GM21528 (cell line): ENCODE data around the gene RFT1.
"Not testable (repeated sequence)": the region's sequence is repeated elsewhere in the genome, so short reads cannot be mapped to it uniquely, and the experiment has no call there.

ENCODE experiments used
- ATAC-seq: cut with Tn5 transposase; IDR thresholded peaks from one replicate; pipeline ENCODE4 v1.9.1; 2021; ENCODE audit warnings: mild to moderate bottlenecking, moderate library complexity; ENCODE audit not compliant: unreplicated experiment, low FRiP score

RFT1 gene

DNA sequence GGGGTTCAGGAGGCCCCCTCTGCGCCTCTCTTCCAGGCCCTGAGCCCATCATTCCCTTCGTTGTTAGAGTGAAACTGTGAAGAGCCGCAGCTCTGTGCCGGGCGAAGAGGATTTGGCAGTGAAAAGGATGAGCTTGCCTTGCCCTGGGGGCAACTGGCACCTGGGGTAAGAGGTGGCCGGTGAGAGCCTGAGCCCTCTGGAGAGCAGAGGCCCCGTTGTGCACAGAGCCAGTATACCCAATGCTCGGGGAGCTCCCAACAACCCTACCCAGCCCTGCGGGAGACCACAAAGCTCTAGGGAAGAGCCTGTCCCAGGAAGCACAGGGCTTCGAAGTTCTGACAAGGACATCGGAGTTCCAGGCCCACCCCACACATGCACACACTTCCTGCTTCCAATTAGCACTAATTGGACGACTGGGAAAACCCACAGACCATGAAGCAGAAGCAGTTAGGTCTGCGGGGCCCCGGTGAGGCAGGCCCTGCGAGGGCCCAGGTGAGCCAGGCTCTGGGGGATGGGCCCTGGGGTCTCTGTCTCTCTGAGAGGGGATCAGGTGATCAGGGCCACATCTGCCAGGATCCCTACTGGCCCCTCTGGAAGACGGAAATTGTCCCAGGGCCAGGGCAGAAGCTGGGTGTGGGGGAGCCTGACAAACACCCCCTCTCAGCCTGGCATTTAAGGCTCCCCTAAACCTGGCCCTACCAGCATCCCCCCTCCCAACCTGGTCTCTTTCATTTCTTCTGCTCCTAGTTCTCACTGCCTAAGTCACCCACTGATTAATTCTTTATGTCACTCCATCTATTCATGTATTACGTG is 56.5 kb downstream of the RFT1 start:
- no peak for ATAC-seq

GRCh38 chr3:53072653-53073552 is 57.3 kb downstream of the RFT1 start:
- peak; percentile 82 for ATAC-seq

- ATAC-seq, result no peak
Observed at GRCh38 chr3:53071882-53072431, 58.3 kb downstream of the RFT1 start.

- no peak for ATAC-seq
Observed at GRCh38 chr3:53069422-53070068, 60.7 kb downstream of the RFT1 start.

- ATAC-seq, result no peak
Observed at GRCh38 chr3:53068176-53068575, 62.1 kb downstream of the RFT1 start.

- ATAC-seq, result no peak
Observed at GRCh38 chr3:53067567-53067966, 62.7 kb downstream of the RFT1 start.

DNA sequence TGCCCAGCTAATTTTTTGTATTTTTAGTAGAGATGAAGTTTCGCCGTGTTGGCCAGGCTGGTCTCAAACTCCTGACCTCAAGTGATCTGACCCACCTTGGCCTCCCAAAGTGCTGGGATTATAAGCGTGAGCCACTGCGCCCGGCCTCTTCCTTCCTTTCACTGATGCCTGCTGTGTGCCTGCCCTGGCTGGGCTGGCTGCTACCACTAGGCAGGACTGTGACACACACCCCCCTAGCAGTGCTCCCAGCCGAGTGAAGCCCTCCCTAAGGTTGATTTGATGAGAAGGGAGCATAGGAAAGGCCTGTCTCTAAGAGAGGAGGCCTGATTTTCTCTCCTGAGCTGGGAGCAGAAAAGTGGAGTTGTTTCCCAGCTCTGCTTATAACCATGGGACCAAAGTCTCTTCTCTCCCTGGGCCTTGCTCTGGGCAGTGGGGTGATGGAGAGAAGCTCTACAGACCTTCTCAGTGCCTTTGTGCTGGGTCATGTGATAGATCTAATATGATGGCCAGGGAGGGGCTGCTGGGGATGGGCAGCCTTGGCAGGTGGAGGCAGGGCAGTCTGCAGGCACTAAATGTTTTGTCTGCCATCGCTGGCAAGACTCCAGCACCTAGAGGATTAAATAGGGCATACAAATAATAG is 64.3 kb downstream of the RFT1 start:
- ATAC-seq, result no peak

- no peak for ATAC-seq
Observed at GRCh38 chr3:53062905-53063304, 67.3 kb downstream of the RFT1 start.

DNA sequence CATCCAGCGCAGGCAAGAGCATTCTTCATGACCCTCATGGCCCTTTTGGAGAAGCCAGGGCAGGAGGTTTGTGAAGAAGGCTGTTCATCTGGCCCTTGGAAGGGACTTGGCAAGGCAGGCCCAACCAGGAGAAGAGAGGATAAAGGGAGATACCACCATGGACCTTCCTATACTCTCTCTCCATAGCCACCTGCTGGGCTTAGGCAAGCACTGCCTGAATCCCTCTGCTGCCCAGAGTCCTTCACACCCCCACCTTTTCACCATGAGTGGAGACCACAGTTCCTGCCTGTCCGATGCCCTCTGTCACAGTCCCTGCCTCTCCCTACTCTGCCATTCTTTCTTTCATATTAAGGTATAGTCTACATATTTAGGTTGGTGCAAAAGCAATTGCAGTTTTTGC is 73.8 kb downstream of the RFT1 start:
- no peak for ATAC-seq

- ATAC-seq, result not testable (repeated sequence)
Observed at GRCh38 chr3:53054233-53054632, 76.0 kb downstream of the RFT1 start.

GRCh38 chr3:53051929-53052328 is 78.3 kb downstream of the RFT1 start:
- ATAC-seq, result no peak

DNA sequence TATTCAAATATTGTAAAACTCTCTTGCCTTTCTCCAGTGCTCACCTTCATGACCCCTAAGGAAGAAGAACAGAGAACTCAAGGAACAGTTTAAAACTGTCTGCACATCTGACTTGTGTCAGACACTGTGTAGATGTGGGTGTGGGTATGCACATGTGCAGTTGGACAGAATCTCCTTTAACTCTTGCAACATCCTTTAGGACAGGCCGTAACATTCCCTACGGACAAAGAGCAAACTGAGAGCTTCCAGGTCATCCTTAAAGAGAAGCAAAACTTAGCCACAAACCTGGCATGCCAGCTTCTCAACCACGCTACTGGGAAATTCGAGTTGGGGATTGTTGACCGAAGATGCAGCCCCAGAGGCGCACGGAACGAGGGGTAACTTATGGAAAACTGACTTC is 80.2 kb downstream of the RFT1 start:
- ATAC-seq, result no peak

GRCh38 chr3:53046171-53047170 is 83.8 kb downstream of the RFT1 start:
- ATAC-seq, result peak; percentile 39

- peak; percentile 64 for ATAC-seq
Observed at GRCh38 chr3:53045518-53046170, 84.6 kb downstream of the RFT1 start, which contains the start of gene SFMBT1. SFMBT1 (minus strand) TSS chr3:53046073; CDS start chr3:52969128, 76,945 bp downstream.

DNA sequence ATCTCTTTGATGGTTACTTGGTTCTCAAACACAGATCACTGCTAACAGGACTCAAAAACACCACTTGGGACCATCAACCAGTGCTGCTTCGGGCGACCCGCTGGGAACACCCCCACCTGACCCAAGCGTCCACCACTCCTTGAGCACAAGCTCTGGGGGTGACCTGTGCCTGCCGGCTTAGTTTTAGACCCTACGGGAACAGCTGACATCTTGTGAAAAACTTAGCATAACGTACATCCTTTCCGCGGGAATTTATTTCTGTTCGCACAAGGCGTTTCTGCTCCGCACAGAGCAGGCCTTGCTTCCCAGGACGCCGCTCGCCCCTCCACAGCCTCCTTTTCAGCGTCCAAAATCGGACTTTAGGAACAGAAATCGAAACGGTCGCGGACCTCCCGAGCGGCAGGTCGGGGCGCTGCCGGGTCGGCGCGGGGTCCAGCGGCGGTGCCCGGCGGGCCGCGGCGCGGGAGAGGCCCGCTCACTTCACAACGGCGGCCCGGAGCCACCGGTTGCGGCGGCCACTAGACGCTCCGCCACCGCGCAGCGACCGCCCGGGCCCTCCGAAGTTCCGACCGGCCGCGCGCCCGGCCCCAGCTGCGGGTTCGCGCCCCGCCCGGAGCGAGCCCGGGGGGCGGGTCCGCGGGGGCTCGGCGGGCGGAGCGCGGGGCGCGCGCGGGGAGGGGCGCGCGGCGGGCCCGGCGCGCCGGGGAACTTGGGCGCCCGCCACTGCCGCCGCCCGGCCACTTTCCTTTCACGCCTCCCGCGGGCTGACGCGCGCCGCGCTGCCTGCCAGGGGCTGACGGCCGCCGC is 85.3 kb downstream of the RFT1 start:
- peak; percentile 4 for ATAC-seq

- ATAC-seq, result no peak
Observed at GRCh38 chr3:53044371-53044710, 85.9 kb downstream of the RFT1 start.

GRCh38 chr3:53043738-53044137 is 86.5 kb downstream of the RFT1 start:
- no peak for ATAC-seq

DNA sequence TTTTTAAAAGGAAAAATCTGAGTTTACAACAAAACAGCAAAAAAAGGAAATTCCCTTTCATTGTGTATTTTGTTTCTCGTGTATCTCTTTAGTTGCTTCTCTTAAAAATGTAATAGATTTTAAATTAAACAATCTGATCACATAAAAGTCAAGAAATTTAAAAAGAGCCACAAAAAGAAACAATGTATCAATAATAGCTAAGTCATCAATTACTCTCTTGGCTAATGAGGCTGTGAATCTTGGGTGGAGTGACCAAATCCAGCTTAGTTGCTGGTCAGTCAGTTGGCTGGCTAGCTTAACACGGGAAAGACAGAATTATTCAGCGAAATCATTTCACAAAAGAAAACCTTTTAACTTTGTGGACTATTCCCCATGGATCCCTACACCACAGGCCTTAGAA is 87.6 kb downstream of the RFT1 start:
- ATAC-seq, result no peak
